GM19395 (cell line): ENCODE data around the gene MMEL1.
A peak's percentile ranks its signal among the peaks of the same experiment; 100 is the strongest.

Source experiments
- ATAC-seq: cut with Tn5 transposase; IDR thresholded peaks from one replicate; pipeline ENCODE4 v1.9.1; 2021; ENCODE audit warnings: mild to moderate bottlenecking, moderate library complexity; ENCODE audit not compliant: unreplicated experiment

MMEL1 gene

GRCh38 chr1:2594001-2594640 is 38.7 kb downstream of the MMEL1 start:
- ATAC-seq = no peak

- ATAC-seq = no peak
Observed at GRCh38 chr1:2593251-2593878, 39.5 kb downstream of the MMEL1 start.

GRCh38 chr1:2592672-2593071 is 40.1 kb downstream of the MMEL1 start:
- ATAC-seq = no peak

DNA sequence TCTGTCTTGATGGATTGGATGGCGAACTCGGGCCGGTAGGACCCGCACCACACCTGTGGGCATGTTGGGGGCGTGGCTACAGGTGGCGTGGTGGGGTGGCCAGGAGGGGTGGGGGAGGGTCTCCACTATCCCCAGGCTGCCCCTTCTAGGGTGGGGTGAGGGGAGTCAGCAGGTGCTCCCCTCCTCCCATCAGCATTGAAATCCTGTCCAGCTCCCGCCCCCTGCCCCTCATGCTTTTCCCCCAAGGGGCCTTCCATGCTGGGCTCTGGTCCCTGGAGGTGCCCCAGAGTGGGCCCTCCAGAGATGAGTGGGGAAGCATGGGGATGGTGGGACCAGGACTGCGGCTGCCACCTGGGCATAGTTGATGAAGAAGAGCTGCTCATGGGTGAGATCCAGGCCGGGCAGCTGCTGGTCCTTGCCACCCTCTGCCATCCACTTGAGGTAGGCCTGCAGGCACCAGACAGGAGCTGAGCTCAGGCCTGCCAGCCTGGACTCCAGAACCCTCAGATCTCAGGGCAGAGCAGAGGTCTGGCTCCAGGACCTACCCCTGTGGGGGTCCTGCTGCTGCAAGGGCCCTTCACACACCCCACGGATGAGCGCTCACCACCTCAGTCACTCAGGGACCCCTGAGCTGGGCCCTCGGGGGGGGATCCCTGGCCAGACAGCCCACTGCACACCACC is 41.1 kb downstream of the MMEL1 start:
- no peak for ATAC-seq

DNA sequence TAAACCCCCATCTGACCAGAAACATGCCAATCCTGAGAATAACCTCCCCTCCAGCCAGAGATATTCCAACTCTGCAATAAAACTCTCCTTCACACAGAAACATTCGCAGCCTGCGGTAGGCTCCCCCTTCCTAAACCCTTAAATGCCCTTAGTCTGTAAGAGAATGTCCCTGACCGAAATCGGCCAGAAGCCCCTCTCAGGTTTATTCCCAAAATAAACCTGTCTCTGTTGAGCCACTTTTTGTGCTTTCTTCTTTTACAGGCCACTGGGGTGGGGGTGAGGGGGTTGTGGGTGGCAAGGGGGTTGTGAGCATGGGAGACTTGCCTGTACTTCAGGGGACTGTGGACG is 41.6 kb downstream of the MMEL1 start:
- ATAC-seq = no peak

- no peak for ATAC-seq
Observed at GRCh38 chr1:2590233-2591141, 42.3 kb downstream of the MMEL1 start.

DNA sequence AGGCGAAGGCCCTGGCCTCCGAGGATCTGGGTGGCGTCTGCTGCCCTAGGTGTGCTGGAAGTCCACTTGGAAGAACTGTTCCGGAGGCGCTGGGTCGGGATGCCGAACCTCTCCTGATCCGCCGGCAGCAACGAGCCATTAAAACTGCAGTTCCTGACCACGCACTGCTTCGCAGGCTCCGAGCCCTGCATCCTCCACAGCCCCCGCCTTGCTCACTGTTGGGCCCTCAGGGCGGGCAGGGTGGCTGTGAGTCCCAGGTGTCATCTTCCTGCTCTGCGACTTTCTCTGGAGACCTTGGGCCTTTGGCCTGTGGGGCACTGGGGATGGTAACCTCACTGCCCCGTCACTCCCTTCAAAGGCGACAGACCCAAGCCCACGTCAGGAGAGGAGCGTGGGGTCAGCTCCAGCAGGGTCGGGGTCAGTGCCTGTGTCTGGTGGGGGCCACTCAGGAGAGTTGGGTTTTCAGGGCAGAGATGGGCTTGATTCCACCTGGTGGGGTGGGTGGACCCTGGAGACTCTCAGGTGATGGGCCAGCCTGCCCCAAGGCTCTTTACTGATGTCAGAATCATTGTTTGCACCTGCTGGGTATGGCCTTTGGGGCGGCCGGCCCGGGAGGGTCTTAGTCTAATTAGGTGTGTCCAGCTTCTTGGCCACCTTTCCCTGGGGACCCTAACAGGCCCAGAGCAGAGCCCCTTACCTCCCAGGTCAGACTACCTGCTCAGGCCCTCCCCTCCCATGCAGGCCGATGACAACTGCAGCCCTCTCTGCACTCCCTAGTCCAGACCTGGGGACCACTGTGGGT is 43.2 kb downstream of the MMEL1 start:
- no peak for ATAC-seq

- ATAC-seq = no peak
Observed at GRCh38 chr1:2588661-2589430, 44.0 kb downstream of the MMEL1 start.

DNA sequence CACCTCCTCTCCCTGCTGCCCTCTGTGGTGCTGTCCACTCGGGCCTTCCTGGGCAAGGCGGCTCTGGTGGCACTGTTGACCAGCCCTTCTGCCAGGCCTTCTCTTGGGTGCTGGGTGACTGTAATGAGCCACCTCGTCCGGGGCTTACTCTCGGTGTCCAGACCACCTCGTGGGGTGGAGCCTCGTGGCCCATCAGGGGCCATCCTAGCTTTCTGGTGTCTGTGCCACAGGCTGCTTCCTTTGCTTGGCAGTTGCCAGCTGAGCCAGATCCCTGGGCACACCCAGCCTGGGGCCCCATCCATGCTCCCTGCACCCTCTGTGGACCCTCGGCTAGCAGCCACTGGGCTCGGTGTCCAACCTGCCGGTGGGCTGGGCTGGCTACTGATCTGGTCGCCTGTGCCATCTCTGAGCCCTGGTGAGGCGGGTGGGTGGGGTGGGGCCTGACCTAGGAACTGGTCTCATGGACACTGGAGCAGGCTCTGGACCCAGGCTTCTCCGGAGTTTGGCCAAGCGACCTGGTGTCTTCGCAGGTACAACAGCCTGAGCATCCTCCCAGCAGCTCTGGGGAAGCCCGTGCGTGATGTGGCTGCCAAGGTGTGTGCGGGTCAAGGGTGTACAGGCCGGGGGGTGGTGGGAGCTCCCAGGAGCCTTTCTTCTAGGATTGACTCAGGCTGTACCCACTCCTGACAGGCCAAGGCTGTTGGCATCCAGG is 44.8 kb downstream of the MMEL1 start:
- no peak for ATAC-seq

DNA sequence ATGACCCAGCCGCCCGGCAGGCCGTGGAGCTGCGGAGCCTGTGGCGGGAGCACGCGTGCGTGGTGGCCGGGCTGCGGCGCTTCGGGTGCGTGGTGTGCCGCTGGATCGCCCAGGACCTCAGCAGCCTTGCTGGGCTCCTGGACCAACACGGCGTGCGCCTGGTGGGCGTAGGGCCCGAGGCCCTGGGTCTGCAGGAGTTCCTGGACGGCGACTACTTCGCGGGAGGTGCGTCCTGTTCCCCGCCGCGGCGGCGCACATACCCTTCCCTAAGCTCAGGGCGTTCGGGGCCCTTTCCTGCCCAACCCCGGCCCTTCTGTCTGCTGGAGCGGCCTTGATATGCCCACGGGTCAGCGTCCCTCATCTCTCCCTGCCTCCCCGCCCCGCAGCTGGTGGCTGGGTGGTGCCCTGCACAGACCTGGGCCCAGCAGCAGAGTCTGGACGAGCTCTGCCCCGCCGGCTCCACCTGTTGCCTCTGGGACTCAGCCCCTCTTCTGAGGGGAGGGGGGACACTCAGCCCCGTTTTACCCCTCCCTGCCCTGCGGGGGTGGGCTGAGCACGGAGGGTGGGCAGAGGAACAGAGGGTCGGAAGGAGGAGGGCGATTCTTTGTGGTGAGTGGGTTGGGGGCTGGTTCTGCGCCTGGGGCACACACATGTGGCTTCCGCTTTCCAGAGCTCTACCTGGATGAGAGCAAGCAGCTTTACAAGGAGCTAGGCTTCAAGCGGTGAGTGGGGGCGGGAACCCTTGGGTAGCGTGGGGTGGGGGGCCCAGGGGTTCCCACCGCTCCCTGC is 45.6 kb downstream of the MMEL1 start:
- ATAC-seq = peak; percentile 5

GRCh38 chr1:2586154-2587070 is 46.4 kb downstream of the MMEL1 start, which contains the start of gene PRXL2B:
Gene PRXL2B (plus strand): TSS chr1:2586777. CDS start chr1:2586886, 109 bp downstream.
- ATAC-seq = peak; percentile 62

DNA sequence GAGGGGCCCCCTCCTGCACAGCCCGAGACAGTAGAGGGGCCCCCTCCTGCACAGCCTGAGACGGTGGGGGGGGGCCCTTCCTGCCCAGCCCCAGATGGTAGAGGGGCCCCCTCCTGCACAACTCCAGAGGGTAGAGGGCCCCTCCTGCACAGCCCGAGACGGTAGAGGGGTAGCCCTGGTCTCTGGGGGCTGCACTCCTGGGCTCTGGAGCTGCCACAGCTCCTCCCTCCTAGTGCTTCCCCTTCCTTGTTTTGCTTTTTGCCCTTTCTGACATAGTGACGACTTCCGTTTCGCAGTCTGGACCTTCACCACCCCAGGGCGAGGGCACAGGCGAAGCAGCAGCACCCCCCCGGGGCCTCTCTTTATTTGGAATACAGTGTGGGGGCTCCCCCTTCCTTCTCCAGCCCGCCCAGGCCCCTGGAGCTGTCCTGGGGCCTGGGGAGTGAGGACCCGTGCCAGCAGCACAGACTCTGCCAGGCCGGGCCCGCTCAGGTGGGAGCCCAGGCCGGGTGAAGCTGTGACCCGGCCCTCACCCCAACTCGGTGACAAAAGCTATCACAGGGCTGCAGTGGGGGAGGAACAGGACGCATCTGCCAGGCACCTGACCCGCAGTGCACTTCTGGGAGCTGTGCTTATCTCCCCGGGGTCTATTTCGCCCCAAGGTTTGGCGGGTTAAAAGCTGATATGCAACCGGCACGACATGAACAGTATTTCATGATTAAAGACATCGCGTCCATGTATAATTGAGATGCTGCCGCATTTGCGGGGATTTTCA is 47.3 kb downstream of the MMEL1 start:
- ATAC-seq = peak; percentile 45

DNA sequence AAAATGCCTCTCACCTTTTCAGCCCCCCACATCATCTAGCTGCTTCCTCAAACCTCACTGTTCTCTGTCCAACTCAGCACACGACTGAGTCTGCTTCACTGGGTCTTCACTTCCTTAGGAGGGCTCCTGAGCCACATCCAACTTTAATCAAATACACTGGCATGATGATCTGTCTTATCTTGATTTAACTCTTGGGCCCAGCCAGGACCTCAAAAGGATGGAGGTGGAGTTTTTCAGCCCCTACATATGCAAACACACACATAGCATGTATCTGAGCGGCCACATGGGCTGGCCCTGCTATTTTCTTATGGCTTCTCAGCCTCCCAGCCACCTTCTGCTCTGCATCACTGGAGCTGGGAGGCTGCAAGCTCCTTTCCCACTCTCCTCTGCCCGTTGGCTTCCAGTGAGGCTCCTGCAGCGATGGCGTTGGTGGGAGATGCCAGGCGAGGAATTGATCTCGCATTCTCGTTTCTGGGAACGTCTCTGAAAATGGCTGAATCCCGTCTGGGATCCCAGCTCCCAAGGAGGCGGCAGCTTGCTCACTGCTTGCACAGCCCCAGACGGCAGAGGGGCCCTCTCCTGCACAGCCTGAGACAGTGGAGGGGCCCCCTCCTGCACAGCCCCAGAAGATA is 48.0 kb downstream of the MMEL1 start:
- no peak for ATAC-seq

DNA sequence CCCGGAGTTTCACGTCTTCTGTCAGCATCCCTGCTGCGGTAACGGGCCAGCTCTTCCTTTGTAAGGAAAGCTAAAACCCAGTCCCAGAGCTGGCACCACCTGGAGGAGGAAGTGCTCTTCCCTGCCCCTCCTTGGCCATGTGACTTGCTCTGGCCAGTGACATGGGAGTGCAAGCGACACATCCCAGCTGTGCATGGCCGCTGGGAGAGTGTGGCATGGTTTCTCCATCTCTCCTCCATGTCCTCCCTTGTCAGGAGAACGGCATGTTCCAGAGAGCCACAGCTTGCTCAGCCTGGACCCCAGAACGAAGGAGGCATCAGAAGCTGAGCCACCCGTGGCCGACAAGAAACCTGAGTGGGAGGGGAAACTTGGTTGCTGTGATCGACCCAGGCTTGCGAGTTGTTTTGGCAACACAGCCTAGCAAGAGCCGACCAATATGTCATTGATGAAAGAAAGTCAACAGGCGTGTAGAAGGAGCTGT is 48.9 kb downstream of the MMEL1 start:
- ATAC-seq = no peak

DNA sequence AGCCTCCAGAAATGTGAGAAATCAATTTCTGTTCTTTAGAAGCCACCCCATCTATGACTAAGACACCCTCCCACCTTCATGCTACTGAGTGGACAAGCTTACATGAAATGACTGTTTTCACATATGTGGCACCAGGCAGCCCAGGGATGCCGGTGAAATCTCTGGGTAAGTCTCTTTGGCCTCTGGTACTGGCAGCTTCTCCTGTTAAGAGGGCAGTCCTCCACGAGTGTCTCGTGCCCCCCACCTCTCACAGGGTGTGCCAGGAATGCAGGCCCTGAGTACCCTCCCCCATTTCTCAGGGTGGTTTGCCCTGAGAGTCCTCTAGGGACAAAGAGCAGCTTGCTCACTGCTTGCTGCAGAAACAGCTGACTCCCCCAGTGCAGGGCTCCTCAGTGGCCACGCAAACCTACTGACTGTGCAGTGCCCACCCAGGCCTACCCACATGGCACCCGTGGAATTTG is 49.5 kb downstream of the MMEL1 start:
- ATAC-seq = no peak

GRCh38 chr1:2582391-2582790 is 50.4 kb downstream of the MMEL1 start:
- no peak for ATAC-seq
